ENCODE measurements around the gene NUDT8. TPM values are rescaled to one million over a fixed set of nuclear protein-coding genes. Genes with fewer than 3 reads are reported as not detected.

NUDT8 gene
- total and polyA plus RNA-seq, 10 of the 15 experiments (the other 5 are each of a cell fraction or from before 2014, with no cell fraction given), result 0.32 to 18.2 (median 9.8) TPM

GRCh38 chr11:67613960-67614715 is 15.6 kb downstream of the NUDT8 start (continued):
- TF ChIP-seq RB1 (IDR thresholded peaks at IDR 0.05; ENCODE audit: borderline replicate concordance) (no peak), ZNF384 (IDR thresholded peaks at IDR 0.05; ENCODE audit: borderline replicate concordance, low read depth, low read length) (no peak), E2F4 (IDR thresholded peaks at IDR 0.05; ENCODE audit: low read depth, low read length) (no peak), ETV6 (conservative IDR thresholded peaks at IDR 0.05 in 1 of 2, IDR thresholded peaks at IDR 0.05 in 1 of 2; ENCODE audit: borderline replicate concordance in 1 of 2, low read depth in 1 of 2) (no peak), RAD51 (IDR thresholded peaks at IDR 0.05) (no peak), SREBF2 (IDR thresholded peaks at IDR 0.05; ENCODE audit: low read length) (no peak), FOXK2 (IDR thresholded peaks at IDR 0.05) (no peak; the same call in 1 of the 2 replicates), IRF5 (IDR thresholded peaks at IDR 0.05; ENCODE audit: borderline replicate concordance) (no peak), ZNF274 (IDR thresholded peaks at IDR 0.05; ENCODE audit: insufficient read depth, insufficient read length) (no peak), HDGF (IDR thresholded peaks at IDR 0.05) (peak; percentile 52; the same call in 1 of the 2 replicates), MXI1 (IDR thresholded peaks at IDR 0.05; ENCODE audit: low read depth, low read length) (no peak), YBX1 (IDR thresholded peaks at IDR 0.05) (no peak), HDAC2 (IDR thresholded peaks at IDR 0.05) (no peak), MEF2A (IDR thresholded peaks at IDR 0.05; ENCODE audit: insufficient read depth, low read depth, low read length) (no peak), POLR2AphosphoS5 (IDR thresholded peaks at IDR 0.05; ENCODE audit: low read length) (peak; percentile 92), FOXM1 (IDR thresholded peaks at IDR 0.05; ENCODE audit: low read depth, low read length) (no peak), CUX1 (IDR thresholded peaks at IDR 0.05; ENCODE audit: insufficient replicate concordance, low read depth, low read length) (no peak), TCF7 (IDR thresholded peaks at IDR 0.05; ENCODE audit: borderline replicate concordance) (no peak), CHD1 (IDR thresholded peaks at IDR 0.05; ENCODE audit: low read depth, low read length) (no peak), MLLT1 (IDR thresholded peaks at IDR 0.05) (peak; percentile 70; the same call in 1 of the 2 replicates), CHD4 (IDR thresholded peaks at IDR 0.05) (no peak), CREB1 (IDR thresholded peaks at IDR 0.05; ENCODE audit: low read depth) (no peak; the same call in 1 of the 2 replicates), YY1 (IDR thresholded peaks at IDR 0.05; ENCODE audit: low read depth, low read length) (peak; percentile 94)
